ENCODE measurements around the gene PCDHGA5. TPM values are rescaled to one million over a fixed set of nuclear protein-coding genes. Genes with fewer than 3 reads are reported as not detected.
A peak's percentile ranks its signal among the peaks of the same experiment; 100 is the strongest.
"Not testable (repeated sequence)": the region's sequence is repeated elsewhere in the genome, so short reads cannot be mapped to it uniquely, and the experiment has no call there.

The PCDHGA5 gene
- total RNA-seq, 2 experiments from 2014 or later: 0.05 to 0.11 TPM

DNA sequence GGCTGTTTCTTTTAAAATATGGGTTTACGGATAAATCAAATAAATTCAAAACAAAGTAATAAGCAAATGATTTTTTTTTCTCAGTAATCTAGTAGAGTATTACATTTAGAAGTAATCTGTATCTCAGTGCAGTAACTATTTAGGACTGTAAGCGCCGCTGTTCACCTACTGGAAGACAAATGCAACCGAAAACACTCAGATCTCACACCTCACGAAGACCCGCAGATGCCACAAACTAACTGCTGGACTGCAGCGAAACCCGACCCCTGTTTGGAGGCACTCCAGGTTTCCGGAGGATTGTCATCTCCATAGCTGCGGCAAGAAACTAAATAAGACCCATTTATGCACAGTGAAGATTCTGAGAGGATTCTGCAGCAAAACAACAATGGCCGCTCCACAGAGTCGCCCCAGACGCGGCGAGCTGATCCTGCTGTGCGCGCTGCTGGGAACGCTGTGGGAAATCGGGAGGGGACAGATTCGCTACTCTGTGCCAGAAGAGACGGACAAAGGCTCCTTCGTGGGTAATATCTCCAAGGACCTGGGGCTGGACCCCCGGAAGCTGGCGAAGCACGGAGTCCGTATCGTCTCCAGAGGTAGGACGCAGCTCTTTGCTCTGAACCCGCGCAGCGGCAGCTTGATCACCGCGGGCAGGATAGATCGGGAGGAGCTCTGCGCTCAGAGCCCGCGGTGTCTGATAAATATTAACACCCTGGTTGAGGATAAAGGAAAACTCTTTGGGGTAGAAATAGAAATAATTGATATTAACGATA lies 28.7 kb downstream of the PCDHGA5 start, which contains the start of gene PCDHGA8:
PCDHGA8 (plus strand) TSS at position 205 of the 770 bp plus-strand sequence; CDS start at position 386, 181 bp downstream.
- Mint-ChIP-seq H3K27me3 (ENCODE audit: low read depth) (peaks cover 35% of the 10 kb centered on the region), H3K4me3 (no peak within 1 kb of the TSS), H3K36me3 (ENCODE audit: low read depth) (peaks cover 9% of the 10 kb centered on the region), H3K4me1 (ENCODE audit: low read depth) (no peaks in the 10 kb centered on the region), H3K9me3 (ENCODE audit: insufficient read depth) (peaks cover 39% of the 10 kb centered on the region), H3K27ac (no peak within 1 kb of the TSS)
- DNase-seq (no peak), ATAC-seq (no peak)
- ChIA-PET POLR2A (no interaction called here), CTCF (interaction anchor here (1.0 to 2.2 kb wide), 5 partner anchors 21 to 120 kb away, joined by 3 to 8 read pairs (median 6); partner anchors contain the start of genes PCDHGA10, PCDHGA11, PCDHGA12 and TAF7)

DNA sequence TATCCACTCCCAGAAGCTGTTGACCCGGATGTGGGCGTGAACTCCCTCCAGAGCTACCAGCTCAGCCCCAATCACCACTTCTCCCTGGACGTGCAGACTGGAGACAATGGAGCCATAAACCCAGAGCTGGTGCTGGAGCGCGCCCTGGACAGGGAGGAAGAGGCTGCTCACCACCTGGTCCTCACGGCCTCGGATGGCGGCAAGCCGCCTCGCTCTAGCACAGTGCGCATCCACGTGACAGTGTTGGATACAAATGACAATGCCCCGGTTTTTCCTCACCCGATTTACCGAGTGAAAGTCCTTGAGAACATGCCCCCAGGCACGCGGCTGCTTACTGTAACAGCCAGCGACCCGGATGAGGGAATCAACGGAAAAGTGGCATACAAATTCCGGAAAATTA lies 29.3 kb downstream of the PCDHGA5 start:
- Mint-ChIP-seq H3K4me3 (no peak overlapping the region), H3K9me3 (ENCODE audit: insufficient read depth) (peaks cover 39% of the 10 kb centered on the region), H3K27me3 (ENCODE audit: low read depth) (peaks cover 34% of the 10 kb centered on the region), H3K27ac (no peak overlapping the region), H3K36me3 (ENCODE audit: low read depth) (peaks cover 9% of the 10 kb centered on the region), H3K4me1 (ENCODE audit: low read depth) (no peaks in the 10 kb centered on the region)
- CTCF ChIA-PET: interaction anchor here (1.0 to 2.2 kb wide), 4 partner anchors 20 to 120 kb away, joined by 3 to 8 read pairs (median 6); partner anchors contain the start of genes PCDHGA10, PCDHGA11 and PCDHGA12
- DNase-seq: no peak
- no peak for ATAC-seq
- POLR2A ChIA-PET: no interaction called here

DNA sequence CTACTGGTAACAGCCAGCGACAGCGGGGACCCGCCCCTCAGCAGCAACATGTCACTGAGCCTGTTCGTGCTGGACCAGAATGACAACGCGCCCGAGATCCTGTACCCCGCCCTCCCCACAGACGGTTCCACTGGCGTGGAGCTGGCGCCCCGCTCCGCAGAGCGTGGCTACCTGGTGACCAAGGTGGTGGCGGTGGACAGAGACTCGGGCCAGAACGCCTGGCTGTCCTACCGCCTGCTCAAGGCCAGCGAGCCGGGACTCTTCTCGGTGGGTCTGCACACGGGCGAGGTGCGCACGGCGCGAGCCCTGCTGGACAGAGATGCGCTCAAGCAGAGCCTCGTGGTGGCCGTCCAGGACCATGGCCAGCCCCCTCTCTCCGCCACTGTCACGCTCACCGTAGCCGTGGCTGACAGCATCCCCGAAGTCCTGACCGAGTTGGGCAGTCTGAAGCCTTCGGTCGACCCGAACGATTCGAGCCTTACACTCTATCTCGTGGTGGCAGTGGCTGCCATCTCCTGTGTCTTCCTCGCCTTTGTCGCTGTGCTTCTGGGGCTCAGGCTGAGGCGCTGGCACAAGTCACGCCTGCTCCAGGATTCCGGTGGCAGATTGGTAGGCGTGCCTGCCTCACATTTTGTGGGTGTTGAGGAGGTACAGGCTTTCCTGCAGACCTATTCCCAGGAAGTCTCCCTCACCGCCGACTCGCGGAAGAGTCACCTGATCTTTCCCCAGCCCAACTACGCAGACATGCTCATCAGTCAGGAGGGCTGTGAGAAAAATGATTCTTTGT lies 30.6 kb downstream of the PCDHGA5 start:
- CTCF ChIA-PET: interaction anchor here (1.0 to 3.7 kb wide), 4 partner anchors 19 to 172 kb away, joined by 3 to 17 read pairs (median 4); partner anchors contain the start of gene PCDHGA10
- DNase-seq; ATAC-seq; POLR2A ChIA-PET; H3K4me1 Mint-ChIP-seq (ENCODE audit: low read depth); H3K27ac Mint-ChIP-seq; H3K4me3 Mint-ChIP-seq: not testable (repeated sequence)
- Mint-ChIP-seq H3K36me3 (ENCODE audit: low read depth) (peaks cover 15% of the 10 kb centered on the region), H3K9me3 (ENCODE audit: insufficient read depth) (peaks cover 38% of the 10 kb centered on the region), H3K27me3 (ENCODE audit: low read depth) (peaks cover 35% of the 10 kb centered on the region)

DNA sequence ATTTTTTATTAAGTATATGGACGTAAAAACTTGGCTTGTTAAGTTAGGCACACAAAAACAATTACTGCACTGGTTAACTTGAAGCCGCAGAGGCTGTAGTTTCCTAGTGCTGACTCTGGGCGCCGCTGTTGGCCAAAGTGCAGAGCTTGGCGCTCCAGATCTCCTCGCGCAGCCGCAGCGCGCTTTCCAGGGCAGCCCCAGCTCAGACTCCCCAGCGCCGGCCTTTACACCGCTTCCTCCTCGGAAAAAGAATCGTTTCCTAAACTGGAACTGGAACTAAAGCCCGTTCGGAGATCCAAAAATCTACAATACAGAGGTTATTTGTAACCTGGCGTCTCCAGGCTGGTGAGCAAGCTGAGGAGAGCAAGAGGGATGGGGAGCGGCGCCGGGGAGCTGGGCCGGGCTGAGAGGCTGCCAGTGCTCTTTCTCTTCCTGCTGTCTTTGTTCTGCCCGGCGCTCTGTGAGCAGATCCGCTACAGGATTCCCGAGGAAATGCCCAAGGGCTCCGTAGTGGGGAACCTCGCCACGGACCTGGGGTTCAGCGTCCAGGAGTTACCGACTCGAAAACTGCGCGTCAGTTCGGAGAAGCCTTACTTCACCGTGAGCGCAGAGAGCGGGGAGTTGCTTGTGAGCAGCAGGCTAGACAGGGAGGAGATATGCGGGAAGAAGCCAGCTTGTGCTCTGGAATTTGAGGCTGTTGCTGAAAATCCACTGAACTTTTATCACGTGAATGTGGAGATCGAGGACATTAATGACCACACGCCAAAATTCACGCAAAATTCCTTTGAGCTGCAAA lies 34.0 kb downstream of the PCDHGA5 start, which contains the start of gene PCDHGB5:
PCDHGB5 (plus strand) TSS at position 192 of the 796 bp plus-strand sequence; CDS start at position 373, 181 bp downstream.
- H3K27ac Mint-ChIP-seq; POLR2A ChIA-PET; H3K4me1 Mint-ChIP-seq (ENCODE audit: low read depth): not testable (repeated sequence)
- Mint-ChIP-seq H3K36me3 (ENCODE audit: low read depth) (peaks cover 13% of the 10 kb centered on the region), H3K27me3 (ENCODE audit: low read depth) (peaks cover 39% of the 10 kb centered on the region), H3K4me3 (peak within 1 kb of the TSS; percentile 36), H3K9me3 (ENCODE audit: insufficient read depth) (peaks cover 31% of the 10 kb centered on the region)
- DNase-seq: peak; percentile 58
- CTCF ChIA-PET: interaction anchor here (0.9 to 3.7 kb wide), 12 partner anchors 9 to 166 kb away, joined by 3 to 17 read pairs (median 5); partner anchors contain the start of genes PCDHGA10, PCDHGA11, PCDHGA12 and PCDHGA5
- ATAC-seq: peak; percentile 65

DNA sequence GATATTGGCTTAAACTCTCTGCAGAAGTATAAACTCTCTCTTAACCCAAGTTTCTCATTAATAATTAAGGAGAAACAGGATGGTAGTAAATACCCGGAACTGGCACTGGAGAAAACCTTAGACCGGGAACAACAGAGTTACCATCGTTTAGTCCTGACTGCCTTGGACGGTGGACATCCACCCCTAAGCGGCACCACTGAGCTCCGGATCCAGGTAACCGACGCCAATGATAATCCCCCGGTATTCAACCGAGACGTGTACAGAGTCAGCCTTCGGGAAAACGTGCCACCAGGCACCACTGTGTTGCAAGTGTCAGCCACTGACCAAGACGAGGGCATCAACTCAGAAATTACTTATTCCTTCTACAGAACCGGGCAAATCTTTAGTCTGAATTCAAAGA lies 34.6 kb downstream of the PCDHGA5 start:
- Mint-ChIP-seq H3K9me3 (ENCODE audit: insufficient read depth) (peaks cover 31% of the 10 kb centered on the region), H3K4me1 (ENCODE audit: low read depth) (peaks cover 3% of the 10 kb centered on the region), H3K27me3 (ENCODE audit: low read depth) (peaks cover 46% of the 10 kb centered on the region), H3K4me3 (peak overlapping the region; percentile 4), H3K27ac (no peak overlapping the region), H3K36me3 (ENCODE audit: low read depth) (peaks cover 11% of the 10 kb centered on the region)
- ChIA-PET CTCF (interaction anchor here (1.8 to 3.7 kb wide), 4 partner anchors 15 to 165 kb away, joined by 5 to 17 read pairs (median 6); partner anchors contain the start of gene PCDHGA10), POLR2A (no interaction called here)
- ATAC-seq: no peak
- DNase-seq: no peak

DNA sequence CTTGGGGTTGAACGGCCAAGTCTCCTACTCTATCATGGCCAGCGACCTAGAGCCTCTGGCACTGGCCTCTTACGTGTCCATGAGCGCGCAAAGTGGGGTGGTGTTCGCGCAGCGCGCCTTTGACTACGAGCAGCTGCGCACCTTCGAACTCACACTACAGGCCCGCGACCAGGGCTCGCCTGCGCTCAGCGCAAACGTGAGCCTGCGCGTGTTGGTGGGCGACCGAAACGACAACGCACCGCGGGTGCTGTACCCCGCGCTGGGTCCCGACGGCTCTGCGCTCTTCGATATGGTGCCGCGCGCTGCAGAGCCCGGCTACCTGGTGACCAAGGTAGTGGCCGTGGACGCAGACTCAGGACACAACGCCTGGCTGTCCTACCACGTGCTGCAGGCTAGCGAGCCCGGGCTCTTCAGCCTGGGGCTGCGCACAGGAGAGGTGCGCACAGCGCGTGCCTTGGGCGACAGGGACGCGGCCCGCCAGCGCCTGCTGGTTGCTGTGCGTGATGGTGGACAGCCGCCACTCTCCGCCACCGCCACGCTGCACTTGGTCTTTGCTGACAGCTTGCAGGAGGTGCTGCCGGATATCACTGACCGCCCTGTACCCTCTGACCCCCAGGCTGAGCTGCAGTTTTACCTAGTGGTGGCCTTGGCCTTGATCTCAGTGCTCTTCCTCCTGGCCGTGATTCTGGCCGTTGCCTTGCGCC lies 35.7 kb downstream of the PCDHGA5 start:
- POLR2A ChIA-PET: no interaction called here
- CTCF ChIA-PET: interaction anchor here (0.9 to 1.1 kb wide), 2 partner anchors 13 to 79 kb away, joined by 3 read pairs; partner anchors contain the start of genes PCDHGA10 and TAF7
- H3K9me3 Mint-ChIP-seq (ENCODE audit: insufficient read depth): peaks cover 23% of the 10 kb centered on the region

DNA sequence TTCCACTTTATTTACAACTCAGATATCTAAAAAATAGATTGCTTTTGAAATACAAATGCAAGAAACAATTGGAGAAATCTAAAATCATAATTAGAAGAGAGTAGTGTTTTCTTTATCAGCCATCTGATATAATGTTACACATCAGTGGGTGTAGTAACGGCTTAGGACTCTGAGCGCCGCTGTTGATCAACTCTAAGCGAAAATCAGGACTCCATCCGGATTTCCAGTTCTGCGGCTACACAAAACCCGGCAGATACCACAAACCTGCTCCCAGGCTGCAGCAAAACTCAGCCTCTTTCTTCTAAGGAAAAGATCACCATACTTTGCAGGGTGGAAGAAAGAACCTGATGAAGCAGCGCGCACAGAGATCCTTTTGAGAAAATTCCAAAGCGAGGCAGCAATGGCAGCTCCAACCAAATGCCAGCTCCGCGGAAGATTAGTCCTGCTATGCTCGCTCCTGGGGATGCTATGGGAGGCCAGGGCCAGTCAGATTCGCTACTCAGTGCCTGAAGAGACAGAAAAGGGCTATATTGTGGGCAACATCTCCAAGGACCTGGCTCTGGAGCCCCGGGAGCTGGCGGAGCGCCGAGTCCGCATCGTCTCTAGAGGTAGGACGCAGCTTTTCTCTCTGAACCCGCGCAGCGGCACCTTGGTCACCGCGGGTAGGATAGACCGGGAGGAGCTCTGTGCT lies 38.7 kb downstream of the PCDHGA5 start, which contains the start of gene PCDHGA9:
PCDHGA9 (plus strand) TSS at position 226 of the 691 bp plus-strand sequence; CDS start at position 401, 175 bp downstream.
- CTCF ChIA-PET: interaction anchor here (1.1 to 1.8 kb wide), 2 partner anchors 9 to 155 kb away, joined by 3 read pairs; no protein-coding TSS in a partner anchor
- DNase-seq (no peak), ATAC-seq (no peak)

More for the DNA sequence above, 35.7 kb downstream of the PCDHGA5 start:
- Mint-ChIP-seq H3K36me3 (ENCODE audit: low read depth) (peaks cover 12% of the 10 kb centered on the region), H3K4me1 (ENCODE audit: low read depth) (peaks cover 3% of the 10 kb centered on the region), H3K4me3 (no peak overlapping the region), H3K27ac (peak overlapping the region; percentile 23), H3K27me3 (ENCODE audit: low read depth) (peaks cover 49% of the 10 kb centered on the region)
- DNase-seq (no peak), ATAC-seq (no peak)

DNA sequence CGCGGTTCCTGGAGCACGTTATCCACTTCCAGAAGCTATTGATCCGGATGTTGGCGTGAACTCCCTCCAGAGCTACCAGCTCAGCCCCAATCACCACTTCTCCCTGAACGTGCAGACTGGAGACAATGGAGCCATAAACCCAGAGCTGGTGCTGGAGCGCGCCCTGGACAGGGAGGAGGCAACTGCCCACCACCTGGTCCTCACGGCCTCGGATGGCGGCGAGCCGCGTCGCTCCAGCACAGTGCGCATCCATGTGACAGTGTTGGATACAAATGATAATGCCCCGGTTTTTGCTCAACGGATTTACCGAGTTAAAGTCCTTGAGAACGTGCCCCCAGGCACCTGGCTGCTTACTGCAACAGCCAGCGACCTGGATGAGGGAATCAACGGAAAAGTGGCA lies 39.4 kb downstream of the PCDHGA5 start:
- Mint-ChIP-seq H3K4me3 (no peak overlapping the region), H3K27ac (no peak overlapping the region), H3K36me3 (ENCODE audit: low read depth) (peaks cover 11% of the 10 kb centered on the region), H3K4me1 (ENCODE audit: low read depth) (peaks cover 5% of the 10 kb centered on the region), H3K27me3 (ENCODE audit: low read depth) (peaks cover 52% of the 10 kb centered on the region), H3K9me3 (ENCODE audit: insufficient read depth) (peaks cover 23% of the 10 kb centered on the region)
- ATAC-seq (no peak), DNase-seq (no peak)
- ChIA-PET CTCF (interaction anchor here (1.1 to 1.8 kb wide), 2 partner anchors 9 to 154 kb away, joined by 3 read pairs; no protein-coding TSS in a partner anchor), POLR2A (no interaction called here)

More for the DNA sequence above, 38.7 kb downstream of the PCDHGA5 start, which contains the start of gene PCDHGA9:
- peaks cover 46% of the 10 kb centered on the region for H3K27me3 Mint-ChIP-seq (ENCODE audit: low read depth)
- peaks cover 3% of the 10 kb centered on the region for H3K4me1 Mint-ChIP-seq (ENCODE audit: low read depth)
- H3K9me3 Mint-ChIP-seq (ENCODE audit: insufficient read depth): peaks cover 18% of the 10 kb centered on the region
- H3K36me3 Mint-ChIP-seq (ENCODE audit: low read depth): peaks cover 9% of the 10 kb centered on the region
- POLR2A ChIA-PET: no interaction called here
- no peak within 1 kb of the TSS for H3K27ac Mint-ChIP-seq
- peak within 1 kb of the TSS; percentile 26 for H3K4me3 Mint-ChIP-seq

DNA sequence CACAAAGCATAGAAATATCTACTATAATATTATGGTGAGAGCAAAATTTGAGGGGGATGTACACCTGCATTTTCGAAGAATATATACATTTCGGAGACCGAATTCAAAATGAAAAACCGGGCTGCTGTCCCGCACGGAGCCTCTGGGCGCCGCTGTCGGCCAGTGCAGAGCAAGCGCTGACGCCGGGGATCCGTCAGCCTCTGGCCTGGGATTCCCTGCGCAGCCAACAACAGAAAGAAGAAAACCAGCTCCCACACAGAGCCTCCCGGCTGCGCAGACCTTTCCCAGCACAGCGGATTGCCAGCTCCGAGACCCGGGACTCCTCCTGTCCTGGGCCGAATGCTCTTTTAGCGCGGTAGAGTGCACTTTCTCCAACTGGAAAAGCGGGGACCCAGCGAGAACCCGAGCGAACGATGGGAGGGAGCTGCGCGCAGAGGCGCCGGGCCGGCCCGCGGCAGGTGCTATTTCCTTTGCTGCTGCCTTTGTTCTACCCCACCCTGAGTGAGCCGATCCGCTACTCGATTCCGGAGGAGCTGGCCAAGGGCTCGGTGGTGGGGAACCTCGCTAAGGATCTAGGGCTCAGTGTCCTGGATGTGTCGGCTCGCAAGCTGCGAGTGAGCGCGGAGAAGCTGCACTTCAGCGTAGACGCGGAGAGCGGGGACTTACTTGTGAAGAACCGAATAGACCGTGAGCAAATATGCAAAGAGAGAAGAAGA lies 44.0 kb downstream of the PCDHGA5 start, which contains the start of gene PCDHGB6:
PCDHGB6 (plus strand) TSS at position 232 of the 716 bp plus-strand sequence; CDS start at position 414, 182 bp downstream.
- H3K27ac Mint-ChIP-seq; H3K4me1 Mint-ChIP-seq (ENCODE audit: low read depth); ATAC-seq; DNase-seq; POLR2A ChIA-PET: not testable (repeated sequence)
- Mint-ChIP-seq H3K9me3 (ENCODE audit: insufficient read depth) (peaks cover 24% of the 10 kb centered on the region), H3K36me3 (ENCODE audit: low read depth) (peaks cover 13% of the 10 kb centered on the region), H3K4me3 (peak within 1 kb of the TSS; percentile 25), H3K27me3 (ENCODE audit: low read depth) (peaks cover 49% of the 10 kb centered on the region)
- CTCF ChIA-PET: interaction anchor here (0.6 to 1.9 kb wide), 7 partner anchors 10 to 156 kb away, joined by 3 to 6 read pairs (median 4); partner anchors contain the start of genes PCDHGB7 and TAF7

Data from activated CD8-positive, alpha-beta T cell treated with anti-CD3 and anti-CD28 coated beads, Interleukin-2, amount 10 ng/mL, durations not matched to agents 7 days and 5 days (primary cell).